ENCODE measurements around the gene DCDC2B. TPM values are rescaled to one million over a fixed set of nuclear protein-coding genes. Genes with fewer than 3 reads are reported as not detected.

The DCDC2B gene
- total and polyA plus RNA-seq, 4 donors: not detected

DNA sequence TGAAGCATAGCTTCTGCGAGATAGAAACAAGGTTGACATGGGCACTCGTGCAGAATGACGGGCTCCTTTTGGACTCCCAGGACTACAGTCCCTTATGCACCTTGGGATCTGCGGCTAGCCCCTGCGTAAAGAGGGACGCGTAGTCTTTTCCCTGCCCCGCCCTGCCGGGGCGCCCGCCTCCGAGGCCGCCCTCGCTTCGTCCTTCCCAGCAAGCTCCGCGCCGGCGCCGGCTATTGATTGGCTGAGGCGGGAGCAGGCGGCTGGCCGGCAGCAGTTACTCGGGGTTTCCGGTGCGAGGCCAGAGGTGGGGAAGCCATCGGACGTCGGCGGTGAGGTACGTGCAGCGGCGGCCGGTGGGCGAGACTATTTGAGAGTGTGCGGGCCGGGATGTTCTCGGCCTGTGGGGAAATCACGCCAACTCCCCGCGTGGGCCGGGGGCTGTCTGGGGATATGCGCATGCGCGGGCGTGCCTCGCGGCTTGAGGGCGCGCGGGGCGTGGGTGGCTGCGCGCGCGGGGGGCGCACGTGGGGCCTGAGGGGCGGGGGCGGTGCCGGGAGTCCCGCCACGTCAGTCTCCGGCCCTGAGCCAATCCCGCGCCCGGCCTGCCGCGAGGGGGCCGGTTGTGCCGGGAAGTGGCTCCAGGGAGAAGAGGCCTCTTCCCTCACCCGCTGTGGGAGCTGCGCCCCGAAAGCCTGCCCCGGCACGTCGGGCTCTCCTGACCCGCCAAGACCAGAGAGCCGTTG lies 29.3 kb upstream of the DCDC2B start, which contains the start of gene TXLNA:
TSS of gene TXLNA (plus strand) at position 233 of the 743 bp plus-strand sequence. CDS start 671 bp downstream, outside the sequence.
- intact Hi-C loops (cut with DNase I): loop anchor here in 1 of 2 donors (5.0 kb wide), 1 partner anchor 72 kb away; the partner anchor contains the start of gene KPNA6
- no peaks in the 10 kb centered on the region for H3K4me1 ChIP-seq (ENCODE audit: control insufficient read depth in 1 of 2, insufficient read depth in 2 of 2, low read length in 2 of 2)
- peak within 1 kb of the TSS; percentile 63 to 89 for H3K27ac ChIP-seq (ENCODE audit: low read depth in 1 of 2, low read length in 2 of 2)
- DNase-seq (peak; percentile 97 to 98), ATAC-seq (ENCODE audit: low FRiP score) (peak; percentile 96)
- H3K9me3 ChIP-seq (ENCODE audit: control insufficient read depth, low read length): no peaks in the 10 kb centered on the region
- H3K36me3 ChIP-seq (ENCODE audit: control insufficient read depth in 1 of 2, insufficient read depth in 2 of 2, low read length in 1 of 2): peaks cover 0 to 2% of the 10 kb centered on the region in 2 donors
- WGBS, 2 donors: 1% methylated on average over 55 to 79 of the region's 79 CpGs
- H3K27me3 ChIP-seq (ENCODE audit: control insufficient read depth in 1 of 2, insufficient read depth in 2 of 2, low read length in 1 of 2): no peaks in the 10 kb centered on the region
- H3K4me3 ChIP-seq (ENCODE audit: low read length in 2 of 2): peak within 1 kb of the TSS; percentile 56

DNA sequence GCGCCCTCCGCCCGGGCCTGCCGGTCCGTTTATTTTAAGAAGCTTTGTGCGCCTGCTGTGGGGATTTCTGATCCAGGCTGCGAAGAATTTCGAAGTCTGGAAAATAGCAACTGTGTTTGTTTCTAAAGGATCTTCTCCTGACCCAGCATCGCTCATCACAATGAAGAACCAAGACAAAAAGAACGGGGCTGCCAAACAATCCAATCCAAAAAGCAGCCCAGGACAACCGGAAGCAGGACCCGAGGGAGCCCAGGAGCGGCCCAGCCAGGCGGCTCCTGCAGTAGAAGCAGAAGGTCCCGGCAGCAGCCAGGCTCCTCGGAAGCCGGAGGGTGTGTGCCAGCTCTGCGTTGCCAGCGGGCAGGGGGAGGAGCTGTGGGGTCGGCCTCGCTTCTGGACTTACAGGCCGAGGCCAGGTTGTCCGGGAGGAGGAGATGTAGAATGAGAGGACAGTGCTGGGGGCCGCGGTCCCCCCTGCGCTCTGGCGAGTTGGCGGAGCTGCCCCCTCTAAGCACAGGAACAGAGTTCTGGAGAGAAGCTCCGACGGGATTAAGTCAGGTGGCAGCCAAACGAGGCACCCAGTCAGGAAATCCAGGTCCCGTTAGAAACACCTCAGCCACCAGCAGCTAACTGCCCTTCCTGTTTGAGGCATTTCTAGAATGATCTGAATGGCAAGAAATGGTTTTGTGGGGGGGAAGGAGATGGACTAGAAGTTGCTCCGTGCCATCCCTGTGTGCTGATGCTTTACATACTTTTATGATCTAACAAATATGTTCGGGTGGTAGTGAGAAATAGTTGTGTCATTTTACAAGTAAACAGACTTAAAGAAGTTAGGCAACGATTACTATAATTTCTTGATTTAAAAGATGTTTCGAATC lies 28.5 kb upstream of the DCDC2B start:
- no peaks in the 10 kb centered on the region for H3K4me1 ChIP-seq (ENCODE audit: control insufficient read depth in 1 of 2, insufficient read depth in 2 of 2, low read length in 2 of 2)
- DNase-seq: peak; percentile 79 to 88
- 4% methylated on average over 36 of the region's 36 CpGs for WGBS, 2 donors

DNA sequence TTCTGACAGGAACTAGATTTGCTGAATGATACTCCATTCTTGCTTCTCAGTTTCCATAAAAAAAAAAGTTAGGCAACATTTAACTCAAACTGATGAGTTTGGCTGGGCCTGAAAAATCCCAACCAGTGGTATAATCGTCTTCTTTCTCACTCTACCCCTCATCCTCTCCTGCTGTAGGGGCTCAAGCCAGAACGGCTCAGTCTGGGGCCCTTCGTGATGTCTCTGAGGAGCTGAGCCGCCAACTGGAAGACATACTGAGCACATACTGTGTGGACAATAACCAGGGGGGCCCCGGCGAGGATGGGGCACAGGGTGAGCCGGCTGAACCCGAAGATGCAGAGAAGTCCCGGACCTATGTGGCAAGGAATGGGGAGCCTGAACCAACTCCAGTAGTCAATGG lies 27.8 kb upstream of the DCDC2B start:
- Histone ChIP-seq H3K4me1 (ENCODE audit: control insufficient read depth in 1 of 2, insufficient read depth in 2 of 2, low read length in 2 of 2) (no peaks in the 10 kb centered on the region), H3K27me3 (ENCODE audit: control insufficient read depth in 1 of 2, insufficient read depth in 2 of 2, low read length in 1 of 2) (no peaks in the 10 kb centered on the region), H3K36me3 (ENCODE audit: control insufficient read depth in 1 of 2, insufficient read depth in 2 of 2, low read length in 1 of 2) (peaks cover 0 to 3% of the 10 kb centered on the region in 2 donors), H3K27ac (ENCODE audit: low read depth in 1 of 2, low read length in 2 of 2) (peak overlapping the region in 1 of 2 donors; percentile 5), H3K4me3 (ENCODE audit: low read length in 2 of 2) (no peak overlapping the region), H3K9me3 (ENCODE audit: control insufficient read depth, low read length) (no peaks in the 10 kb centered on the region)
- intact Hi-C loops (cut with DNase I): no loop called here
- ATAC-seq (ENCODE audit: low FRiP score) (no peak), DNase-seq (no peak)
- 66 to 69% methylated on average over 9 of the region's 9 CpGs for WGBS, 2 donors

More for the DNA sequence above, 28.5 kb upstream of the DCDC2B start:
- Histone ChIP-seq H3K27me3 (ENCODE audit: control insufficient read depth in 1 of 2, insufficient read depth in 2 of 2, low read length in 1 of 2) (no peaks in the 10 kb centered on the region), H3K36me3 (ENCODE audit: control insufficient read depth in 1 of 2, insufficient read depth in 2 of 2, low read length in 1 of 2) (peaks cover 0 to 2% of the 10 kb centered on the region in 2 donors), H3K4me3 (ENCODE audit: low read length in 2 of 2) (peak overlapping the region; percentile 56), H3K9me3 (ENCODE audit: control insufficient read depth, low read length) (no peaks in the 10 kb centered on the region), H3K27ac (ENCODE audit: low read depth in 1 of 2, low read length in 2 of 2) (peak overlapping the region; percentile 63 to 88)
- intact Hi-C loops (cut with DNase I): no loop called here
- peak; percentile 53 for ATAC-seq (ENCODE audit: low FRiP score)

DNA sequence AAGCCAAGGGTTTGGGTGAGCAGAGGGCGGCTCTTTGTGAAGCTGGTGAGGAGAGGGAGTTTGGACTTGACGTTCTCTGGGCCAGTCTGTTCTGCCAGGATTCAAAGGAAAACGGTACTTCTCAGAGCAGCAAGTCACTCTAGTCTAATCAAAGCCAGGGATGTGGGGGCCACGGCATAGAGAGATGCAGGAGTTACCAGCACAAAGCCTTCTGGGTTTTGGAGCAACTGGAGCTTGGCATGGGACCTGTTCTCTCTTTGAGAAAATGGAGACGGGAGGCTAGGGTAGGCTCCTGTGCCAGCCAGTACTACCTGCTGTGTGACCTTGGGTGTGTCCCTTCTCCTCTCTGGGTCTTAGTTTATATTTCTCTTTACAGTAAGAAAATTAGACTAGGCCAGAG lies 27.3 kb upstream of the DCDC2B start:
- 40 to 44% methylated on average over 5 of the region's 5 CpGs for WGBS, 2 donors
- H3K27ac ChIP-seq (ENCODE audit: low read depth in 1 of 2, low read length in 2 of 2): peak overlapping the region in 1 of 2 donors; percentile 21

DNA sequence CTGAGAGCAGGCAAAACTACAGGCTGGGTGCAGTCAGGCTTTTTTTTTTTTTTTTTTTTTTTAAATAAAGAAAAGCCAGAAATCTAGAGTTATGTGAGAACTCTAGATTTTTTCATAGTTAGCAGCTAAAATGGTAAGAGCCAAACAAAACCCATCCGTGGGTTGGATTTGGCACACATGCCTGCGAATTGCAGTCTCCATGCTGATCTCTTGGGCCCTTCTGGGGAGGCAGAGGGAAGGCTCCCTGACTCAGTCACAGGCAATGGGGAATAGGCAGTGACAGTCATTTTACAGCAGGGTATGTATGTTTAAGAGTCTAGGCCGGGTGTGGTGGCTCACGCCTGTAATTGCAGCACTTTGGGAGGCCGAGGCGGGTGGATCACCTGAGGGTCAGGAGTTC lies 26.8 kb upstream of the DCDC2B start:
- intact Hi-C loops (cut with DNase I): no loop called here
- Histone ChIP-seq H3K4me3 (ENCODE audit: low read length in 2 of 2) (no peak overlapping the region), H3K9me3 (ENCODE audit: control insufficient read depth, low read length) (no peaks in the 10 kb centered on the region), H3K36me3 (ENCODE audit: control insufficient read depth in 1 of 2, insufficient read depth in 2 of 2, low read length in 1 of 2) (peaks cover 3 to 4% of the 10 kb centered on the region in 2 donors), H3K4me1 (ENCODE audit: control insufficient read depth in 1 of 2, insufficient read depth in 2 of 2, low read length in 2 of 2) (no peaks in the 10 kb centered on the region), H3K27me3 (ENCODE audit: control insufficient read depth in 1 of 2, insufficient read depth in 2 of 2, low read length in 1 of 2) (no peaks in the 10 kb centered on the region), H3K27ac (ENCODE audit: low read depth in 1 of 2, low read length in 2 of 2) (no peak overlapping the region)
- ATAC-seq (ENCODE audit: low FRiP score): no peak
- 53 to 59% methylated on average over 6 of the region's 6 CpGs for WGBS, 2 donors
- peak in 1 of 2 donors; percentile 49 for DNase-seq

More for the DNA sequence above, 27.3 kb upstream of the DCDC2B start:
- H3K4me1 ChIP-seq (ENCODE audit: control insufficient read depth in 1 of 2, insufficient read depth in 2 of 2, low read length in 2 of 2): no peaks in the 10 kb centered on the region
- DNase-seq: no peak
- intact Hi-C loops (cut with DNase I): no loop called here
- no peaks in the 10 kb centered on the region for H3K9me3 ChIP-seq (ENCODE audit: control insufficient read depth, low read length)
- peaks cover 3 to 4% of the 10 kb centered on the region in 2 donors for H3K36me3 ChIP-seq (ENCODE audit: control insufficient read depth in 1 of 2, insufficient read depth in 2 of 2, low read length in 1 of 2)
- H3K4me3 ChIP-seq (ENCODE audit: low read length in 2 of 2): no peak overlapping the region
- no peak for ATAC-seq (ENCODE audit: low FRiP score)
- no peaks in the 10 kb centered on the region for H3K27me3 ChIP-seq (ENCODE audit: control insufficient read depth in 1 of 2, insufficient read depth in 2 of 2, low read length in 1 of 2)

DNA sequence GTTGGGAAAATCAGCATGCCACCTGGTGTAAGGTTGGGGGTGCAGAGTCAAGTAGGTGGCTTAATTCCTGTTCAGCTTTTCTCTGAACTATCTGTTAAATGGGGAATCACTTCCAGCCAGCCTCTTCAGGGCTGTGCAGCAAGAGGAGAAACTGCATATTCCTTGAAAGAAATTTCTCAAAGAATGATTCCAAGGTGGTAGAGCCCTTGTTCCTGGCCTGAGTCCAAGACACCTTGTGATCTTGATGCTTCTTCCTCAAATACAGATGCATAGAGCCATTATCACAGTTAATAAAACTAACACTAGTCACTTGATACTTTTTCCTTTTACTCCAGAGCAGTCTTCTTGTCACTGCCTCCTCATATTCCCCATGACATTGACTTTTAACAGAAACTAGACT lies 24.2 kb upstream of the DCDC2B start:
- no peaks in the 10 kb centered on the region for H3K4me1 ChIP-seq (ENCODE audit: control insufficient read depth in 1 of 2, insufficient read depth in 2 of 2, low read length in 2 of 2)
- ATAC-seq (ENCODE audit: low FRiP score) (no peak), DNase-seq (no peak)
- H3K36me3 ChIP-seq (ENCODE audit: control insufficient read depth in 1 of 2, insufficient read depth in 2 of 2, low read length in 1 of 2): peaks cover 6 to 11% of the 10 kb centered on the region in 2 donors
- no peaks in the 10 kb centered on the region for H3K9me3 ChIP-seq (ENCODE audit: control insufficient read depth, low read length)
- H3K4me3 ChIP-seq (ENCODE audit: low read length in 2 of 2): no peak overlapping the region
- intact Hi-C loops (cut with DNase I): no loop called here
- H3K27me3 ChIP-seq (ENCODE audit: control insufficient read depth in 1 of 2, insufficient read depth in 2 of 2, low read length in 1 of 2): no peaks in the 10 kb centered on the region
- H3K27ac ChIP-seq (ENCODE audit: low read depth in 1 of 2, low read length in 2 of 2): no peak overlapping the region

DNA sequence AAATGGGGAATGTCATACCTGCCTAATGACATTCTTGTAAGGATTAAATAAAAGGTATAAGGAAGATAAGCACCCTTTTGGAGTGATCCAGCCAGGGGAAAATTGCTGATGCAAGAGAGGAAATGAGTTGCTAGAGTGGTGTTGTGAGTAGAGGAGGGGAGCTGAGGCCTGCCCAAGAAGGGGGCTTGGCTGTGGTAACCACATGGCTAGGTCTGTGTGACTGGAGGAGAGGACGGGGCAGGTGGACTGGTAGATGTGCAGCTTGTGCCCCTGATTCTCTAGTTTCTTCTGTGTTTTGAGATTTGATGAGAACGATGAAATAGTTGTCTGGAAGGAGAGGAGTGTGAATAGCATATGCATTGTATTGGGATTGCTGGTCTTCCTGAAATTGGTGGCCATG lies 22.8 kb upstream of the DCDC2B start:
- no peak for DNase-seq
- no peaks in the 10 kb centered on the region for H3K9me3 ChIP-seq (ENCODE audit: control insufficient read depth, low read length)
- 92 to 93% methylated on average over 2 of the region's 2 CpGs for WGBS, 2 donors
- H3K27ac ChIP-seq (ENCODE audit: low read depth in 1 of 2, low read length in 2 of 2): no peak overlapping the region
- intact Hi-C loops (cut with DNase I): no loop called here
- no peak overlapping the region for H3K4me3 ChIP-seq (ENCODE audit: low read length in 2 of 2)
- ATAC-seq (ENCODE audit: low FRiP score): no peak
- no peaks in the 10 kb centered on the region for H3K27me3 ChIP-seq (ENCODE audit: control insufficient read depth in 1 of 2, insufficient read depth in 2 of 2, low read length in 1 of 2)
- peaks cover 6 to 17% of the 10 kb centered on the region in 2 donors for H3K36me3 ChIP-seq (ENCODE audit: control insufficient read depth in 1 of 2, insufficient read depth in 2 of 2, low read length in 1 of 2)
- no peaks in the 10 kb centered on the region for H3K4me1 ChIP-seq (ENCODE audit: control insufficient read depth in 1 of 2, insufficient read depth in 2 of 2, low read length in 2 of 2)

DNA sequence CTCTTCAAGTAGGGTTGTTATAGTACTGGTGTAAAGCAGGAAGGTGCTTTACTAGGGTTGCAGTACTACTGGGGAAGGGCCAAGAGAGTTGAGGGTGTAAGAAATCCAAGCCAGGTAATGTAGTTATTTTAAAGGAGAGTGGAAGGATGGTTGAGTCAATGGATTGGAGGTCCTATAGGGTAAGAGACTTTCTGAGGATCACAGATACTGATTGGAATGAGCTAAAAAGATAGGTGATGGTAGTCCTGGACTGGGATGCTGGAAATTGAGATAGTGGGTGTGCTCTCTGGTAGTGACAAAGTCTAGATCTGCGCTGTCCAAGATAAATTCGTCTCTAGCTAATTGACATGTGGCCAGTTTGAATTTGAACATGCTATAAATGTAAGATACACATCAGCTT lies 22.4 kb upstream of the DCDC2B start:
- Histone ChIP-seq H3K27me3 (ENCODE audit: control insufficient read depth in 1 of 2, insufficient read depth in 2 of 2, low read length in 1 of 2) (no peaks in the 10 kb centered on the region), H3K4me3 (ENCODE audit: low read length in 2 of 2) (no peak overlapping the region), H3K9me3 (ENCODE audit: control insufficient read depth, low read length) (no peaks in the 10 kb centered on the region), H3K4me1 (ENCODE audit: control insufficient read depth in 1 of 2, insufficient read depth in 2 of 2, low read length in 2 of 2) (no peaks in the 10 kb centered on the region), H3K36me3 (ENCODE audit: control insufficient read depth in 1 of 2, insufficient read depth in 2 of 2, low read length in 1 of 2) (peaks cover 6 to 18% of the 10 kb centered on the region in 2 donors), H3K27ac (ENCODE audit: low read depth in 1 of 2, low read length in 2 of 2) (no peak overlapping the region)
- no peak for ATAC-seq (ENCODE audit: low FRiP score)
- DNase-seq: no peak
- intact Hi-C loops (cut with DNase I): no loop called here
- WGBS, 2 donors: 82 to 84% methylated on average over 2 of the region's 2 CpGs
